ENCODE measurements around the gene ATP5F1D.

Gene ATP5F1D

DNA sequence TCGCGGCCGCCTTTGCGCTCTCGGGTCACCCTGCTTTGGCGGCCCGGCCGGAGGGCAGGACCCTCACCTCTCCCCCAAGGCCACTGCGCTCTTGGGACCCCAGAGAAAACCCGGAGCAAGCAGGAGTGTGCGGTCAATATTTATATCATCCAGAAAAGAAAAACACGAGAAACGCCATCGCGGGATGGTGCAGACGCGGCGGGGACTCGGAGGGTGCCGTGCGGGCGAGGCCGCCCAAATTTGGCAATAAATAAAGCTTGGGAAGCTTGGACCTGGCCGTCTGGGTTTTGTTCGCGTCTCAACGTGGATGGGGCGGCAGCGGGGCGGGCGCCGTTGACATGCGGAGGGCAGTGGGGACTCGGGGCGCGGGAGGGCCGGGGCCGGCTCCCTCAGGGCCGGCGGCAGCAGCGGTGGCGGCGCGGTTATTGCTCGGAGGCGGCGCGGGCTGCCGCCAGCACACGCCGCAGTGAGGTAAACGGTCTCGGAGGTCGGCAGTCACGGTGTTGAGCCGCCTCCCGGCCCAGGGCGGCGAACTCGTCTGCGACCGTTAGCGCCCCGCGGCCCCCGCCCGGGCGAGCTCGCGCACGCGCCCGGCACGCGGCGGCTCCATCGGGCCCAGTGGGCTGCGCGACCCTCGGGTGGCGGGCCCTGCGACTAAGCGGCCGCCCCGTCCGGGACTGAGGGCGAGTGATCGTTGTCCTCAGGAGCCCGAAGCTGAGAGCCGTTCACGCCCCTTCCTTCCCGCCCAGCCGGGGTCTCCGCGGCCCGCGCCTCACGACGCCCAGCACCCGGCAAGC, 13.2 kb upstream of the ATP5F1D start:
- DNase-seq (ENCODE audit: low read depth), result no peak
- no peak overlapping the region for H3K4me3 ChIP-seq (ENCODE audit: low read depth, low read length)
- TF ChIP-seq, protein P1, sequence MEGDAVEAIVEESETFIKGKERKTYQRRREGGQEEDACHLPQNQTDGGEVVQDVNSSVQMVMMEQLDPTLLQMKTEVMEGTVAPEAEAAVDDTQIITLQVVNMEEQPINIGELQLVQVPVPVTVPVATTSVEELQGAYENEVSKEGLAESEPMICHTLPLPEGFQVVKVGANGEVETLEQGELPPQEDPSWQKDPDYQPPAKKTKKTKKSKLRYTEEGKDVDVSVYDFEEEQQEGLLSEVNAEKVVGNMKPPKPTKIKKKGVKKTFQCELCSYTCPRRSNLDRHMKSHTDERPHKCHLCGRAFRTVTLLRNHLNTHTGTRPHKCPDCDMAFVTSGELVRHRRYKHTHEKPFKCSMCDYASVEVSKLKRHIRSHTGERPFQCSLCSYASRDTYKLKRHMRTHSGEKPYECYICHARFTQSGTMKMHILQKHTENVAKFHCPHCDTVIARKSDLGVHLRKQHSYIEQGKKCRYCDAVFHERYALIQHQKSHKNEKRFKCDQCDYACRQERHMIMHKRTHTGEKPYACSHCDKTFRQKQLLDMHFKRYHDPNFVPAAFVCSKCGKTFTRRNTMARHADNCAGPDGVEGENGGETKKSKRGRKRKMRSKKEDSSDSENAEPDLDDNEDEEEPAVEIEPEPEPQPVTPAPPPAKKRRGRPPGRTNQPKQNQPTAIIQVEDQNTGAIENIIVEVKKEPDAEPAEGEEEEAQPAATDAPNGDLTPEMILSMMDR (IDR thresholded peaks at IDR 0.05; ENCODE audit: low read depth, low read length), result no peak
- TF ChIP-seq MYC (IDR thresholded peaks at IDR 0.05; ENCODE audit: low read depth, low read length), result no peak
- TF ChIP-seq, protein P2, sequence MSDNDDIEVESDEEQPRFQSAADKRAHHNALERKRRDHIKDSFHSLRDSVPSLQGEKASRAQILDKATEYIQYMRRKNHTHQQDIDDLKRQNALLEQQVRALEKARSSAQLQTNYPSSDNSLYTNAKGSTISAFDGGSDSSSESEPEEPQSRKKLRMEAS (IDR thresholded peaks at IDR 0.05; ENCODE audit: low read depth, low read length), result no peak
- TF ChIP-seq POLR2A (IDR thresholded peaks at IDR 0.05; ENCODE audit: extremely low read depth, insufficient read length), result no peak

DNA sequence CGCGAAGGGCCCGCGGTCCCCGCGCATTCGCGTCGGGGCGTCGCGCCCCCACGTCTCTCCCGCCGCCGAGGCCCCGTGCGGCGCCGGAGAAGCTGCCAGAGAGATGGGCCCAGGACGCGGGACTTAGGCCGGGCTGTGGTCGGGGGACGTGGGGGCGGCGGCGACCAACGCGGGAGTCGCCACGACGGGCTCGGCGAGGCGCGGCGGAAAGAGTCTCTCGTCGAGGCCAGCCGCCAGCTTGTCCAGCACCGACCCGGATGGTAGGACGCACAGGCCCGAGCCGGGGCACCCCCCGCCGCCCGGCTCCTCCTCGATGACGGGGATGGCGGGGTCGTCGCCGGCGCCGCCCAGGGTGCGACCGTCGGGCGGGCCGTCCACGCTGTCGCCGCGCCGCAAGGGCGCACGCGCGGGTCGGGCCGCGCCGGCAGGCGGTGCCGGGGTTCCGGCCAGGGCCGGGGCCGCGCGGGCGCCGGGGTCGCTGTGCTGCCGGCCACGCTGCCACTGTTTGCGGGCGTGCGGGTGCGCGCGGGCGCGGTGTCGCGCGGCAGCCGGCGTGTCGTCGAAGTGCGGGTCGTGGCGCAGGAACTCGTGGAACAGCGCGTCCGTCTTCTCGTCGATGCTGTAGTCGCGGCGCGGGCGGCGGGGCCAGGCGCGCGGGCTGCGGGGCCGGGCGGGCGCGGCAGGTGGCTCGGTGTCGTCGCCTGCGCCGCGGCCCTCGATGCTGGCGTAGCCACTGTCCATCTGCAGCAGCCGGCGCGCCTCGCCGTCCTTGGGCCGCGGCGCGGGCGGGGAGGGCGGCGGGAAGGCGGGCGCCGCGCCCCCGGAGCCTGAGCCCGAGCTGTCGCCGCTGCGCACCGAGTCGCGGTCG, 12.3 kb upstream of the ATP5F1D start:
- TF ChIP-seq, protein P1 (IDR thresholded peaks at IDR 0.05; ENCODE audit: low read depth, low read length), result no peak
- TF ChIP-seq POLR2A (IDR thresholded peaks at IDR 0.05; ENCODE audit: extremely low read depth, insufficient read length), result no peak
- no peak for TF ChIP-seq MYC (IDR thresholded peaks at IDR 0.05; ENCODE audit: low read depth, low read length)
- TF ChIP-seq, protein P2 (IDR thresholded peaks at IDR 0.05; ENCODE audit: low read depth, low read length), result no peak
- DNase-seq (ENCODE audit: low read depth), result no peak
- H3K4me3 ChIP-seq (ENCODE audit: low read depth, low read length), result no peak overlapping the region

DNA sequence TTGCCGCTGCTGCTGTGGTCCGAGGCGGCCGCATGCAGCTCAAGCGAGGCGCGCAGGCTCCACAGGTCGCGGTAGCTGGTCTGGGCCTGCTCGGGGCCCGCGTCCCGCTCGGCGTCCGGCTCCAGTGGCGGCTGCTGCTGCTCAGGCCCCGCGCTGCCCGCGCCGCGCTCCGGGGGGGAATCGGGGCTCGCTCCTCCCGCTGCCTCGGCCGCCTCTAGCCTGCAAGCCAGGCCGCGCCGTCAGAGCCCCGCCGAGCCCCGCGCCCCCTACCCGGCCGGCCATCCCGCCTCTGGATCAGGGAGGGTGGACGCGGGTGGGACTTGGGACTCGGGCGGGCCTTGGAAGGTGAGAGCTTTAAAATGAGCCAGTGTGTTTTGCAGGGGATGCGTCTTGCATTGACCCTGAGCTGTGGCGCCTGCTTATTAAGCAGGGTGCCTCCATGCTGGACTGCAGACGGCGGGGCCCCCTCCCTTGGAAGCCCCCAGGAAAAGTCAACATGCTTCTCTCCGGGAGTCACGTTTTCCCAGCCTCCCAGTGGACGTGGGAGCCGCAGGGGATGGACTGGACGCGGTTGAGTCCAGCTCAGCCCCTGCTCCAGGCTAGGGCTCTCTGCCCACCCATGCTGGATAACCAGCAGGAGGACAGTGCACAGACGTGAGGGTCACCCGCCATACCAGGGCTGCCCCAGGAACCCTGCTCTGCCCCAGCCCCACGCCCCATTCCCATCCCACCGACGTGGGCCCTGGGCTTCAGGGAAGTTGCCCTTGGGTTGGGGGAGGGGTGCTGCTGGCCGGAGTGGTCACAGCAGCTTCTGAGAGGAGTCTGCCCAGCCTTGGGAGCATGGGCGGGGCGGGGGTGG, 11.4 kb upstream of the ATP5F1D start:
- DNase-seq (ENCODE audit: low read depth), result no peak
- TF ChIP-seq POLR2A (IDR thresholded peaks at IDR 0.05; ENCODE audit: extremely low read depth, insufficient read length) (no peak), MYC (IDR thresholded peaks at IDR 0.05; ENCODE audit: low read depth, low read length) (no peak)
- TF ChIP-seq, protein P2 (IDR thresholded peaks at IDR 0.05; ENCODE audit: low read depth, low read length), result no peak
- TF ChIP-seq, protein P1 (IDR thresholded peaks at IDR 0.05; ENCODE audit: low read depth, low read length), result no peak
- no peak overlapping the region for H3K4me3 ChIP-seq (ENCODE audit: low read depth, low read length)

DNA sequence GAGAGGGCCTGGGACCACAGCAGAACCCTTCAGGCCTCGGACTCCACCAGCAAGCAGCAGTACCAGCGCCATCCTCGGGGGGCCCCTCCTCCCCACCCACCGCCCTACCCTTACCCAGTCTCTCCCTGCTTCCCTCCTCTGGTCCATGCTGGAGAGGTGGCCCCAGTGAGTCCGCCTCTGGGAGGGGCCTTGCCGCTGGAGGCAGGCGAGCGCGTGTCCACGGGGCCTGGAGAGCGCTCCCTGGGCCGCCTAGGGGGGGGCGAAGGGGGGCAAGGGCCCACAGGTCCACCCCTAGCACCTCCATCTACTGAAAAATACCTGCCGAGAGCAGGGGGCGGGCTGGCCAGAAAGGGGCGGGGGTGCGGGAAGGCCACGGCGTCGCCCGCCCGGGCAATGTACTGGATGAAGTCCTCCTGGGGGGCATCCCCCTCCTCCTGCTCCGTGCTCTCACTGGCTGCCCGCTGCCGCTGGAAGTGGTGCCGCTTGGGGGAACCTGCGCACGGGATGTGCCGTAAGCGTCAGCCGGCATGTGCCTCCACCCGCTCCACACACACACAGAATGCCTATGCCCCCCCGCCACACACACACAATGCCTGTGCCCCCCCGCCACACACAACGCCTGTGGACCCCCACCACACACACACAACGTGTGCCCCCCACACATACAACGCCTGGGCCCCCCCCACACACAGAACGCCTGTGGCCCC, 10.6 kb upstream of the ATP5F1D start:
- no peak overlapping the region for H3K4me3 ChIP-seq (ENCODE audit: low read depth, low read length)
- no peak for TF ChIP-seq MYC (IDR thresholded peaks at IDR 0.05; ENCODE audit: low read depth, low read length)
- TF ChIP-seq, protein P2 (IDR thresholded peaks at IDR 0.05; ENCODE audit: low read depth, low read length), result no peak
- no peak for TF ChIP-seq POLR2A (IDR thresholded peaks at IDR 0.05; ENCODE audit: extremely low read depth, insufficient read length)
- TF ChIP-seq, protein P1 (IDR thresholded peaks at IDR 0.05; ENCODE audit: low read depth, low read length), result no peak
- no peak for DNase-seq (ENCODE audit: low read depth)

Data from NB4 (cell line).